Kidney (tissue), 14 donors: Measurements from ENCODE around the gene TAF8. TPM values are rescaled to one million over a fixed set of nuclear protein-coding genes. Genes with fewer than 3 reads are reported as not detected.

Experiments used
- DNase-seq, 5 donors: peaks; one replicate each; pipeline ENCODE4 v3.0.0-alpha.2; 2013 to 2020
- FAIRE-seq: peaks from 2 replicates; lab custom pipeline; 2012; peaks lifted over from hg19 to GRCh38; lab: Jason Lieb, UNC
- H3K27ac ChIP-seq, 2 donors: one replicate each; pipeline ENCODE4 v1.7.0; 2013; ENCODE audit warnings: low read depth in 2 of 2, low read length in 2 of 2, inconsistent platforms in 1 of 2
- H3K27me3 ChIP-seq: one replicate; pipeline ENCODE4 v1.7.1; 2013; ENCODE audit warnings: low read length, inconsistent platforms; ENCODE audit not compliant: control insufficient read depth, insufficient read depth
- H3K36me3 ChIP-seq, 3 donors: one replicate each; pipeline versions ENCODE4 v1.7.0 to v1.7.1; 2013; ENCODE audit warnings: low read length in 3 of 3, control low read depth in 1 of 3, inconsistent platforms in 1 of 3; ENCODE audit not compliant: insufficient read depth in 3 of 3, control insufficient read depth in 2 of 3
- H3K4me1 ChIP-seq, 3 donors: one replicate each; pipeline versions ENCODE4 v1.7.0 to v1.7.1; 2013; ENCODE audit warnings: low read length in 3 of 3, inconsistent platforms in 1 of 3, low read depth in 1 of 3; ENCODE audit not compliant: control insufficient read depth in 2 of 3, insufficient read depth in 2 of 3
- H3K4me3 ChIP-seq, 3 donors: one replicate each; pipeline versions ENCODE4 v1.7.0 to v1.8.1; 2013; ENCODE audit warnings: low read length in 3 of 3, control low read depth in 1 of 3, inconsistent platforms in 1 of 3
- H3K9ac ChIP-seq, 3 donors: one replicate each; pipeline versions ENCODE4 v1.7.0 to v1.7.1; 2013; ENCODE audit warnings: low read length in 3 of 3, control low read depth in 1 of 3, inconsistent platforms in 1 of 3
- H3K9me3 ChIP-seq, 3 donors: one replicate each; pipeline versions ENCODE4 v1.7.0 to v1.7.1; 2013; ENCODE audit warnings: low read length in 3 of 3, control low read depth in 1 of 3, inconsistent platforms in 1 of 3; ENCODE audit not compliant: control insufficient read depth in 2 of 3, insufficient read depth in 1 of 3
- CTCF ChIP-seq: IDR thresholded peaks from 3 replicates; pipeline ENCODE4 v1.5.1; 2012; ENCODE audit warnings: mild to moderate bottlenecking, moderate library complexity, borderline replicate concordance; ENCODE audit not compliant: insufficient read depth; ENCODE audit errors: extremely low read depth
- intact Hi-C: fragments of 100-400 bp; cut with DNase I; formaldehyde crosslinking; loops from one replicate; pipeline ENCODE4 v1.11.1; 2022
- polyA plus RNA-seq: library from polyadenylated mRNA; stranded (reverse); fragments of 350-450 nt; fragmentation: Illumina TruSeq; extraction: RNeasy Lipid Tissue Mini Kit (QIAGEN cat#74804); gene quantifications from one replicate; pipeline ENCODE4 v1.2.3, GENCODE V29; 2014; ENCODE audit warnings: low read depth, low replicate concordance; ENCODE audit not compliant: insufficient read depth
- total RNA-seq: library from RNA; stranded (reverse); fragmentation: NEBNext Ultra II Directional; extraction: Animal tissue kit (Norgen Biotek cat#: 25700); gene quantifications from one replicate; pipeline ENCODE4 v1.2.1, GENCODE V29; 2021
- donor health status: control.
- donor health status: control.
- donor health status: control.
- donor health status: control.
- donor health status: control.
- donor health status: DM: yes; HTN: yes; CAD: no.
- donor health status: Normal renal cell carcinoma (clear cell type).

The TAF8 gene
- total and polyA plus RNA-seq, 2 donors from 2014 or later = 16.3 to 32.0 TPM

- FAIRE-seq (no peak), DNase-seq (no peak)
- peaks cover 0 to 2% (median 0%) of the 10 kb centered on the region in 3 donors for H3K4me1 ChIP-seq
Measured at GRCh38 chr6:42101186-42101657, 50.9 kb downstream of the TAF8 start.

DNA sequence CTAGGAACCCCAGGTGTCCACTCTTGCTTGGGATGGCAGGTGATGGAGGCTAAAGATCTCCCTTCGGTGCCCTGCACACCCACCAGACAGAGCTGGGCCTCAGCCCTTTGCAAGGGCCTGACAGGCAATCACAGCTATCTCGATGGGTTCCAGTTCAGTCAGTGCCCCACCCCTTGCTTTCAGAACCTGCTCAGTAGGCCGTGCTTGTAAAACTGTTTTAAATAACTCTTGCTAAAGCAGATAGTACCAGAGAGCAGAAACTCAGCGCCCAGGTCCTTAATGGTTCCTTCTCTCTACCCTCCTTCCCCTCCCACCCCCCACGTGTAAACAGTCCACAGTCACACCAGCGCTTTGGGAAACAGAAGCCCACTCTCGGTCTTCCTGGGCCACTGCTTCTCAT, 52.9 kb downstream of the TAF8 start:
- H3K4me3 ChIP-seq = no peak overlapping the region
- TF ChIP-seq CTCF = no peak
- intact Hi-C loops = no loop called here
- no peak overlapping the region for H3K9ac ChIP-seq
- H3K27ac ChIP-seq = no peak overlapping the region
- H3K36me3 ChIP-seq = no peaks in the 10 kb centered on the region
- H3K27me3 ChIP-seq = no peaks in the 10 kb centered on the region
- no peaks in the 10 kb centered on the region for H3K9me3 ChIP-seq
- FAIRE-seq = no peak
- H3K4me1 ChIP-seq = peaks cover 0 to 2% (median 0%) of the 10 kb centered on the region in 3 donors
- no peak for DNase-seq

More at GRCh38 chr6:42101186-42101657, 50.9 kb downstream of the TAF8 start:
- Histone ChIP-seq H3K4me3 (no peak overlapping the region), H3K9ac (no peak overlapping the region), H3K27me3 (no peaks in the 10 kb centered on the region), H3K36me3 (no peaks in the 10 kb centered on the region), H3K9me3 (no peaks in the 10 kb centered on the region), H3K27ac (no peak overlapping the region)
- no peak for TF ChIP-seq CTCF
- intact Hi-C loops = no loop called here

DNA sequence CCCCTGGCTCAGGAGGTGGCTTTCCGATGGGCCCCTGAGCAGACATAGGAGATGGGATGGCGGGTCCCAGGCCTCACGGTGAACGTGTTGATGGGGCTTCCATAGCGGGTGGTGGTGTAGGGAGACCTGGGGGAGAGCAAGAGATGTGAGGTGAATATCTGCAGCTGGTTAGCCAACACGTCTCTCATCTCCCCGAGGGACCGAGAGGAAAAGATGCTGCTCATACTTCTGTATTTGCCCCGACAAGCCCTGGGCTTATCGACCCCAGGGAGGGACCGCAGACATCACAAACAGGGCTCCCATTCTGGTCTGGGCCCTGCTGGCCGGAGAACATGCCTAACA, 53.4 kb downstream of the TAF8 start:
- H3K9ac ChIP-seq = no peak overlapping the region
- no peaks in the 10 kb centered on the region for H3K9me3 ChIP-seq
- H3K27me3 ChIP-seq = no peaks in the 10 kb centered on the region
- DNase-seq = no peak
- H3K36me3 ChIP-seq = no peaks in the 10 kb centered on the region
- no peak for TF ChIP-seq CTCF
- peaks cover 0 to 2% (median 0%) of the 10 kb centered on the region in 3 donors for H3K4me1 ChIP-seq
- H3K4me3 ChIP-seq = no peak overlapping the region
- no peak for FAIRE-seq
- intact Hi-C loops = no loop called here
- H3K27ac ChIP-seq = no peak overlapping the region
